ENCODE results near the gene ZFTA.

GRCh38 chr11:63762654-63763495 lies 5.7 kb downstream of the ZFTA start:
- TF ChIP-seq CTCF (IDR thresholded peaks at IDR 0.05) (peak in 1 of 3 experiments; percentile 15), POLR2AphosphoS5 (IDR thresholded peaks at IDR 0.05) (no peak), POLR2A (IDR thresholded peaks at IDR 0.05; ENCODE audit: low read depth) (no peak)

All from esophagus muscularis mucosa (tissue), 3 donors.